Measurements from ENCODE around the gene NDUFV1. TPM values are rescaled to one million over a fixed set of nuclear protein-coding genes. Genes with fewer than 3 reads are reported as not detected.
A peak's percentile ranks its signal among the peaks of the same experiment; 100 is the strongest.

Gene NDUFV1
- total and polyA plus RNA-seq, 7 donors, result 152 to 286 (median 217) TPM

- intact Hi-C loops (cut with DNase I), result no loop called here
- peak; percentile 55 for DNase-seq
- WGBS, 2 donors, result 89 to 90% methylated on average over 24 of the region's 24 CpGs
Observed at GRCh38 chr11:67638535-67639437, 32.0 kb downstream of the NDUFV1 start.

GRCh38 chr11:67639438-67639859, 32.7 kb downstream of the NDUFV1 start, which contains the start of gene TBX10:
TSS of gene TBX10 (minus strand) at chr11:67639763. CDS start at chr11:67639472, 291 bp downstream.
- H3K9me3 ChIP-seq, result no peaks in the 10 kb centered on the region

More at GRCh38 chr11:67638535-67639437, 32.0 kb downstream of the NDUFV1 start:
- Histone ChIP-seq H3K4me3 (no peak overlapping the region), H3K36me3 (no peaks in the 10 kb centered on the region), H3K4me1 (no peaks in the 10 kb centered on the region), H3K27ac (no peak overlapping the region), H3K9me3 (no peaks in the 10 kb centered on the region), H3K27me3 (peaks cover 0 to 9% (median 0%) of the 10 kb centered on the region in 3 donors)
- no peak for TF ChIP-seq CTCF (IDR thresholded peaks at IDR 0.05)
- TF ChIP-seq POLR2AphosphoS5 (IDR thresholded peaks at IDR 0.05), result no peak

GRCh38 chr11:67640021-67640757, 33.5 kb downstream of the NDUFV1 start:
- peaks cover 0 to 4% (median 0%) of the 10 kb centered on the region in 3 donors for H3K27me3 ChIP-seq
- WGBS, 2 donors, result 48 to 62% methylated on average over 23 of the region's 23 CpGs
- no peaks in the 10 kb centered on the region for H3K4me1 ChIP-seq
- no peaks in the 10 kb centered on the region for H3K9me3 ChIP-seq
- H3K36me3 ChIP-seq, result no peaks in the 10 kb centered on the region
- H3K27ac ChIP-seq, result no peak overlapping the region
- TF ChIP-seq CTCF (IDR thresholded peaks at IDR 0.05), result peak; percentile 26 to 62 (median 46)
- TF ChIP-seq POLR2A (IDR thresholded peaks at IDR 0.05), result no peak
- no peak overlapping the region for H3K4me3 ChIP-seq
- peak; percentile 83 for DNase-seq
- intact Hi-C loops (cut with DNase I), result no loop called here

More at GRCh38 chr11:67639438-67639859, 32.7 kb downstream of the NDUFV1 start, which contains the start of gene TBX10:
- no peak for TF ChIP-seq POLR2A (IDR thresholded peaks at IDR 0.05)
- TF ChIP-seq EP300 (IDR thresholded peaks at IDR 0.05), result no peak
- no peak for TF ChIP-seq POLR2AphosphoS5 (IDR thresholded peaks at IDR 0.05)
- no peak for TF ChIP-seq CTCF (IDR thresholded peaks at IDR 0.05)
- Histone ChIP-seq H3K4me3 (no peak within 1 kb of the TSS), H3K27me3 (peaks cover 0 to 9% (median 0%) of the 10 kb centered on the region in 3 donors), H3K27ac (no peak within 1 kb of the TSS), H3K4me1 (no peaks in the 10 kb centered on the region), H3K36me3 (no peaks in the 10 kb centered on the region)
- DNase-seq, result peak; percentile 43
- intact Hi-C loops (cut with DNase I), result no loop called here
- 85 to 90% methylated on average over 18 of the region's 18 CpGs for WGBS, 2 donors

- H3K9me3 ChIP-seq, result no peaks in the 10 kb centered on the region
- peak; percentile 3 for DNase-seq
- no peak overlapping the region for H3K27ac ChIP-seq
- TF ChIP-seq POLR2AphosphoS5 (IDR thresholded peaks at IDR 0.05), result no peak
- no peak for TF ChIP-seq POLR2A (IDR thresholded peaks at IDR 0.05)
- TF ChIP-seq EP300 (IDR thresholded peaks at IDR 0.05), result no peak
- no peak for TF ChIP-seq CTCF (IDR thresholded peaks at IDR 0.05)
- H3K4me3 ChIP-seq, result no peak overlapping the region
- intact Hi-C loops (cut with DNase I), result no loop called here
- no peaks in the 10 kb centered on the region for H3K36me3 ChIP-seq
- no peaks in the 10 kb centered on the region for H3K4me1 ChIP-seq
- 79 to 85% methylated on average over 12 of the region's 12 CpGs for WGBS, 2 donors
- H3K27me3 ChIP-seq, result peaks cover 0 to 4% (median 0%) of the 10 kb centered on the region in 3 donors
Observed at GRCh38 chr11:67640758-67641337, 34.1 kb downstream of the NDUFV1 start.

Measured in sigmoid colon (tissue), 7 donors.